ENCODE results near the gene KLHDC8A. TPM values are rescaled to one million over a fixed set of nuclear protein-coding genes. Genes with fewer than 3 reads are reported as not detected.

Gene KLHDC8A
- total and polyA plus RNA-seq, 8 donors, result 0.32 to 1.3 (median 1.1) TPM; not detected in 1

- no peaks in the 10 kb centered on the region for H3K27me3 ChIP-seq
- no peaks in the 10 kb centered on the region for H3K36me3 ChIP-seq
- TF ChIP-seq CTCF (IDR thresholded peaks at IDR 0.05), result no peak
- no peak overlapping the region for H3K4me3 ChIP-seq
- intact Hi-C loops (cut with DNase I), result no loop called here
- no peaks in the 10 kb centered on the region for H3K9me3 ChIP-seq
- ATAC-seq (peak; percentile 39), DNase-seq (peak in 1 of 4 donors; percentile 81)
- peak overlapping the region in 1 of 2 donors; percentile 87 for H3K27ac ChIP-seq
- H3K4me1 ChIP-seq, result peaks cover 14 to 56% of the 10 kb centered on the region in 2 donors
Measured at GRCh38 chr1:205287767-205288559, 68.8 kb downstream of the KLHDC8A start.

GRCh38 chr1:205287076-205287475 lies 69.6 kb downstream of the KLHDC8A start:
- Histone ChIP-seq H3K4me3 (no peak overlapping the region), H3K36me3 (no peaks in the 10 kb centered on the region), H3K4me1 (peaks cover 14 to 56% of the 10 kb centered on the region in 2 donors), H3K27me3 (no peaks in the 10 kb centered on the region), H3K9me3 (no peaks in the 10 kb centered on the region), H3K27ac (peak overlapping the region in 1 of 2 donors; percentile 87)
- no peak for ATAC-seq
- intact Hi-C loops (cut with DNase I), result no loop called here
- no peak for DNase-seq
- TF ChIP-seq CTCF (IDR thresholded peaks at IDR 0.05), result no peak

GRCh38 chr1:205286335-205286950 lies 70.3 kb downstream of the KLHDC8A start:
- no peak overlapping the region for H3K4me3 ChIP-seq
- peak overlapping the region in 1 of 2 donors; percentile 87 for H3K27ac ChIP-seq
- no peak for TF ChIP-seq CTCF (IDR thresholded peaks at IDR 0.05)
- ATAC-seq (no peak), DNase-seq (peak in 1 of 4 donors; percentile 48)
- intact Hi-C loops (cut with DNase I), result no loop called here
- no peaks in the 10 kb centered on the region for H3K27me3 ChIP-seq
- no peaks in the 10 kb centered on the region for H3K9me3 ChIP-seq
- H3K4me1 ChIP-seq, result peaks cover 14 to 56% of the 10 kb centered on the region in 2 donors
- H3K36me3 ChIP-seq, result no peaks in the 10 kb centered on the region

Other genes with a start within 250 kb of the KLHDC8A start
- 10 to 100 TPM; 14.9 to 20.0 TPM for gene RBBP5, start 234.9 kb downstream of the KLHDC8A start, total RNA-seq
- 10 to 100 TPM; 17.3 to 21.3 (median 20.4) TPM for gene RBBP5, start 234.9 kb downstream of the KLHDC8A start, polyA plus RNA-seq (ENCODE audit: insufficient read length in 6 of 6)
- 10 to 100 TPM; 11.1 to 13.6 TPM for gene DSTYK, start 145.2 kb downstream of the KLHDC8A start, total RNA-seq
- gene DSTYK, start 145.2 kb downstream of the KLHDC8A start, polyA plus RNA-seq (ENCODE audit: insufficient read length in 6 of 6), result 10 to 100 TPM; 15.9 to 18.4 (median 17.4) TPM
- gene TMCC2, start 129.0 kb downstream of the KLHDC8A start, total RNA-seq, result 1 to 10 TPM; 3.4 TPM
- 10 to 100 TPM in 4 of 6 donors, 1 to 10 TPM in 2; 8.8 to 17.2 (median 13.9) TPM for gene TMCC2, start 129.0 kb downstream of the KLHDC8A start, polyA plus RNA-seq (ENCODE audit: insufficient read length in 6 of 6)
- 10 to 100 TPM; 10.3 to 12.3 TPM for gene NUAK2, start 35.2 kb downstream of the KLHDC8A start, total RNA-seq
- gene NUAK2, start 35.2 kb downstream of the KLHDC8A start, polyA plus RNA-seq (ENCODE audit: insufficient read length in 6 of 6), result 10 to 100 TPM in 1 of 6 donors, 1 to 10 TPM in 5; 6.1 to 10.5 (median 8.1) TPM
- gene LEMD1, start 65.1 kb upstream of the KLHDC8A start, total RNA-seq, result 1 to 10 TPM; 2.1 to 2.2 TPM
- 1 to 10 TPM; 2.7 to 4.4 (median 3.8) TPM for gene LEMD1, start 65.1 kb upstream of the KLHDC8A start, polyA plus RNA-seq (ENCODE audit: insufficient read length in 6 of 6)
- gene BLACAT1, start 99.1 kb upstream of the KLHDC8A start, total RNA-seq, result 1 to 10 TPM in 1 of 2 donors, under 1 TPM in 1; 0.55 to 2.7 TPM
- 1 to 10 TPM; 3.6 to 6.5 (median 4.4) TPM for gene BLACAT1, start 99.1 kb upstream of the KLHDC8A start, polyA plus RNA-seq (ENCODE audit: insufficient read length in 6 of 6)
- gene CDK18, start 147.7 kb upstream of the KLHDC8A start, total RNA-seq, result 10 to 100 TPM; 19.7 to 30.1 TPM
- gene CDK18, start 147.7 kb upstream of the KLHDC8A start, polyA plus RNA-seq (ENCODE audit: insufficient read length in 6 of 6), result 10 to 100 TPM; 18.5 to 25.1 (median 23.4) TPM

Measured in left lung (tissue), 10 donors.